A204.1 (cell line): ENCODE results near the gene DNAJC1.
"Not testable (repeated sequence)": the region's sequence is repeated elsewhere in the genome, so short reads cannot be mapped to it uniquely, and the experiment has no call there.

Experiments
- FAIRE-seq: peaks from 2 replicates; lab custom pipeline; 2012; peaks lifted over from hg19 to GRCh38; lab: Jason Lieb, UNC

The DNAJC1 gene

GRCh38 chr10:21724687-21725367 lies 278.7 kb downstream of the DNAJC1 start:
- FAIRE-seq, result no peak

- no peak for FAIRE-seq
Observed at GRCh38 chr10:21724020-21724589, 279.4 kb downstream of the DNAJC1 start.

- no peak for FAIRE-seq
Observed at GRCh38 chr10:21722209-21722608, 281.3 kb downstream of the DNAJC1 start.

GRCh38 chr10:21721000-21721665 lies 282.4 kb downstream of the DNAJC1 start:
- FAIRE-seq, result no peak

- FAIRE-seq, result no peak
Observed at GRCh38 chr10:21720090-21720489, 283.4 kb downstream of the DNAJC1 start.

GRCh38 chr10:21719502-21719901 lies 284.0 kb downstream of the DNAJC1 start:
- FAIRE-seq, result no peak

GRCh38 chr10:21717437-21718054 lies 286.0 kb downstream of the DNAJC1 start:
- FAIRE-seq, result not testable (repeated sequence)

- FAIRE-seq, result no peak
Observed at GRCh38 chr10:21715531-21716195, 287.9 kb downstream of the DNAJC1 start.

GRCh38 chr10:21712975-21713374 lies 290.6 kb downstream of the DNAJC1 start:
- no peak for FAIRE-seq

GRCh38 chr10:21707498-21707897 lies 296.0 kb downstream of the DNAJC1 start:
- FAIRE-seq, result no peak
